ENCODE measurements around the gene NEK9. TPM values are rescaled to one million over a fixed set of nuclear protein-coding genes. Genes with fewer than 3 reads are reported as not detected.

The NEK9 gene
- total RNA-seq, 1 experiment from 2014 or later: 50.8 TPM

DNA sequence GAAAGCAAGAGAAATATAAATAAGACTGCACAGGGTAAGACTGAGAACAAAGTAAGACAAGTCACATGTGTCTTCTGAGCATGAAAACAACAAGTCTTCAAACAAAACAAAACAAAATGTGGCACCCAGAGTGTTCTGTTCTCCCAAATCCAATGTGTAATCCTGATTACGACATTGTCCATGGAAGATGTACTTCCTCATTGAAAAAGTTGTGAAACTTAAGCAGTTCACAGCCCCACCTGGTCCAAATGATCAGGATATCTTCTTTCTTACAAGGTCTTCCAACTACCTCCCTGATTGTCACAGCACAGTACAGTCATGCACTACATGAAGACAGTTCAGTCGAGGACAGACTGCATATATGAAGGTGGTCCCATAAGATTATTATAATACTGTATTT is 23.3 kb upstream of the NEK9 start (continued):
- TF ChIP-seq, protein P1, sequence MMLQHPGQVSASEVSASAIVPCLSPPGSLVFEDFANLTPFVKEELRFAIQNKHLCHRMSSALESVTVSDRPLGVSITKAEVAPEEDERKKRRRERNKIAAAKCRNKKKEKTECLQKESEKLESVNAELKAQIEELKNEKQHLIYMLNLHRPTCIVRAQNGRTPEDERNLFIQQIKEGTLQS (CRISPR knock-in tag; conservative IDR thresholded peaks at IDR 0.05): no peak

DNA sequence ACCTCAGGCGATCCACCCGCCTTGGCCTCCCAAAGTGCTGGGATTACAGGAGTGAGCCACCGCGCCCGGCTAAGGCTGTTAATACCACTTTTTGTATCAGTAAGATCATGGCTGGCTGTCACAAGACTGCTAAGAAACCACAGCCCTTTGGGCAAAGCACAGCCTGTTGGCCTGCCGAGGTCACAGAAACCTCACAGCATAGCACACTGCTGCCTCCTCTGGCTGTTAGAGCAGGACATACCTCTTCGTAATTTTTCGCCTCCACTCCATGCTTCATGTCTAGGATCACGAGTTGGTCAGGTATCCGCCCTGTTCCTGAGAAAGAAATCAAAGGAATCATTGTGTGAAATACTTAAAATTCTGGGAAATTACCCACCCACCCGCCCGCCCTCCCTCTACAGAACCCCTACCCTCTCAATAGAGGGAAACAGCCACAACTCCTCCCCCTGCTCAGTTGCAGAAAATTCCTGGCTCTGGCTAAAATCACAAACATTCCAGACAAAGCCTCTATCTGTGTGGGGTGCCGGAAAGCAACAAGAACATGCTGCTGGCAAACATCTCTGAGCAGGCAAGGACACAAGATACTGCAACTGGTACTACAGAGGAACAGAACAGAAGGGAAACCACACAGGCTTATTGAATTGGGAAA is 20.7 kb upstream of the NEK9 start:
- H3K9me3 Mint-ChIP-seq: no peaks in the 10 kb centered on the region
- peaks cover 33% of the 10 kb centered on the region for H3K36me3 Mint-ChIP-seq
- TF ChIP-seq TP53 (CRISPR knock-in tag; IDR thresholded peaks at IDR 0.05) (no peak), ZNF263 (CRISPR knock-in tag; IDR thresholded peaks at IDR 0.05; ENCODE audit: low read depth) (no peak), ZNF232 (CRISPR knock-in tag; IDR thresholded peaks at IDR 0.05) (no peak), NFE2L1 (CRISPR knock-in tag; IDR thresholded peaks at IDR 0.05) (no peak), ZNF671 (CRISPR knock-in tag; IDR thresholded peaks at IDR 0.05) (no peak), JAZF1 (CRISPR knock-in tag; IDR thresholded peaks at IDR 0.05) (no peak), JUN (CRISPR knock-in tag; IDR thresholded peaks at IDR 0.05) (no peak), IRF1 (CRISPR knock-in tag; IDR thresholded peaks at IDR 0.05) (no peak), SMAD4 (CRISPR knock-in tag; IDR thresholded peaks at IDR 0.05) (no peak)
- H3K4me3 Mint-ChIP-seq: no peak overlapping the region
- POLR2A ChIA-PET: interaction anchor here (0.5 to 0.8 kb wide), 2 partner anchors 112 to 123 kb away, joined by 5 to 7 read pairs; no protein-coding TSS in a partner anchor
- DNase-seq (ENCODE audit: low spot score): peak; percentile 55
- H3K27me3 Mint-ChIP-seq (ENCODE audit: low read depth): no peaks in the 10 kb centered on the region
- CTCF ChIA-PET: no interaction called here
- ATAC-seq: peak; percentile 98
- peaks cover 17% of the 10 kb centered on the region for H3K4me1 Mint-ChIP-seq
- peak overlapping the region; percentile 91 for H3K27ac Mint-ChIP-seq

DNA sequence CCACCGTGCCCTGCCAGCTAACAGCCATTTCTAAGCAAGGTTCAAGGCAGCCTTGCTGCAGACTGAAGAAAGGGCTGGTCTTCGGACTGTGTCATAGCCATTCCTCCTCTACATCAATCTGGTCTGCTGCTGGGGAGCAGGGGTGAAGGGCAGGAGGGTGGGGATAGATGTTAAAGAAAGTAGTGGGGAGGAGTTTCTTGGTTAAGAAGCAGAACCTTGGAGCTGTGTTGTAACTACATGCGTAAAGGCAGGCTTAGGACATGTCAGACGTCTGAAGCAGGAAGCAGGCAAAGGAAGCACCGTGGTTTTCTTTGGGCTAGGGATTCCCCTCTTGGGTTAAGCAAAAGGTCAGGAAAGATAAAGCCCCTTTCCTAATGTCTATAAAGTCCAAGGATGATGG is 18.1 kb upstream of the NEK9 start:
- Mint-ChIP-seq H3K9me3 (no peaks in the 10 kb centered on the region), H3K4me1 (peaks cover 16% of the 10 kb centered on the region), H3K36me3 (peaks cover 26% of the 10 kb centered on the region), H3K27ac (peak overlapping the region; percentile 70), H3K27me3 (ENCODE audit: low read depth) (no peaks in the 10 kb centered on the region), H3K4me3 (no peak overlapping the region)
- ATAC-seq (no peak), DNase-seq (ENCODE audit: low spot score) (no peak)
- CTCF ChIA-PET: no interaction called here
- no peak for TF ChIP-seq PRRX2 (CRISPR knock-in tag; IDR thresholded peaks at IDR 0.05)
- POLR2A ChIA-PET: no interaction called here

GRCh38 chr14:75143761-75144527 is 17.1 kb upstream of the NEK9 start:
- ATAC-seq: no peak
- H3K27ac Mint-ChIP-seq: peak overlapping the region; percentile 10; the same call in 1 of the 2 replicates
- TF ChIP-seq ZBTB21 (CRISPR knock-in tag; IDR thresholded peaks at IDR 0.05; ENCODE audit: borderline replicate concordance) (no peak), NR3C1 (CRISPR knock-in tag; conservative IDR thresholded peaks at IDR 0.05; ENCODE audit: low read depth) (no peak)
- TF ChIP-seq, protein P2, sequence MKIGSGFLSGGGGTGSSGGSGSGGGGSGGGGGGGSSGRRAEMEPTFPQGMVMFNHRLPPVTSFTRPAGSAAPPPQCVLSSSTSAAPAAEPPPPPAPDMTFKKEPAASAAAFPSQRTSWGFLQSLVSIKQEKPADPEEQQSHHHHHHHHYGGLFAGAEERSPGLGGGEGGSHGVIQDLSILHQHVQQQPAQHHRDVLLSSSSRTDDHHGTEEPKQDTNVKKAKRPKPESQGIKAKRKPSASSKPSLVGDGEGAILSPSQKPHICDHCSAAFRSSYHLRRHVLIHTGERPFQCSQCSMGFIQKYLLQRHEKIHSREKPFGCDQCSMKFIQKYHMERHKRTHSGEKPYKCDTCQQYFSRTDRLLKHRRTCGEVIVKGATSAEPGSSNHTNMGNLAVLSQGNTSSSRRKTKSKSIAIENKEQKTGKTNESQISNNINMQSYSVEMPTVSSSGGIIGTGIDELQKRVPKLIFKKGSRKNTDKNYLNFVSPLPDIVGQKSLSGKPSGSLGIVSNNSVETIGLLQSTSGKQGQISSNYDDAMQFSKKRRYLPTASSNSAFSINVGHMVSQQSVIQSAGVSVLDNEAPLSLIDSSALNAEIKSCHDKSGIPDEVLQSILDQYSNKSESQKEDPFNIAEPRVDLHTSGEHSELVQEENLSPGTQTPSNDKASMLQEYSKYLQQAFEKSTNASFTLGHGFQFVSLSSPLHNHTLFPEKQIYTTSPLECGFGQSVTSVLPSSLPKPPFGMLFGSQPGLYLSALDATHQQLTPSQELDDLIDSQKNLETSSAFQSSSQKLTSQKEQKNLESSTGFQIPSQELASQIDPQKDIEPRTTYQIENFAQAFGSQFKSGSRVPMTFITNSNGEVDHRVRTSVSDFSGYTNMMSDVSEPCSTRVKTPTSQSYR (CRISPR knock-in tag; IDR thresholded peaks at IDR 0.05): no peak
- TF ChIP-seq, protein P3, sequence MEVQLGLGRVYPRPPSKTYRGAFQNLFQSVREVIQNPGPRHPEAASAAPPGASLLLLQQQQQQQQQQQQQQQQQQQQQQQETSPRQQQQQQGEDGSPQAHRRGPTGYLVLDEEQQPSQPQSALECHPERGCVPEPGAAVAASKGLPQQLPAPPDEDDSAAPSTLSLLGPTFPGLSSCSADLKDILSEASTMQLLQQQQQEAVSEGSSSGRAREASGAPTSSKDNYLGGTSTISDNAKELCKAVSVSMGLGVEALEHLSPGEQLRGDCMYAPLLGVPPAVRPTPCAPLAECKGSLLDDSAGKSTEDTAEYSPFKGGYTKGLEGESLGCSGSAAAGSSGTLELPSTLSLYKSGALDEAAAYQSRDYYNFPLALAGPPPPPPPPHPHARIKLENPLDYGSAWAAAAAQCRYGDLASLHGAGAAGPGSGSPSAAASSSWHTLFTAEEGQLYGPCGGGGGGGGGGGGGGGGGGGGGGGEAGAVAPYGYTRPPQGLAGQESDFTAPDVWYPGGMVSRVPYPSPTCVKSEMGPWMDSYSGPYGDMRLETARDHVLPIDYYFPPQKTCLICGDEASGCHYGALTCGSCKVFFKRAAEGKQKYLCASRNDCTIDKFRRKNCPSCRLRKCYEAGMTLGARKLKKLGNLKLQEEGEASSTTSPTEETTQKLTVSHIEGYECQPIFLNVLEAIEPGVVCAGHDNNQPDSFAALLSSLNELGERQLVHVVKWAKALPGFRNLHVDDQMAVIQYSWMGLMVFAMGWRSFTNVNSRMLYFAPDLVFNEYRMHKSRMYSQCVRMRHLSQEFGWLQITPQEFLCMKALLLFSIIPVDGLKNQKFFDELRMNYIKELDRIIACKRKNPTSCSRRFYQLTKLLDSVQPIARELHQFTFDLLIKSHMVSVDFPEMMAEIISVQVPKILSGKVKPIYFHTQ (CRISPR knock-in tag; IDR thresholded peaks at IDR 0.05): no peak
- POLR2A ChIA-PET: no interaction called here
- H3K36me3 Mint-ChIP-seq: peaks cover 20% of the 10 kb centered on the region
- H3K27me3 Mint-ChIP-seq (ENCODE audit: low read depth): no peaks in the 10 kb centered on the region
- CTCF ChIA-PET: interaction anchor here (0.8 to 1.3 kb wide), 3 partner anchors 115 to 162 kb away, joined by 3 to 8 read pairs (median 4); no protein-coding TSS in a partner anchor
- H3K4me3 Mint-ChIP-seq: no peak overlapping the region
- no peaks in the 10 kb centered on the region for H3K9me3 Mint-ChIP-seq
- DNase-seq (ENCODE audit: low spot score): no peak
- peaks cover 16% of the 10 kb centered on the region for H3K4me1 Mint-ChIP-seq
